Measurements from ENCODE around the gene WNK1.
"Not testable (repeated sequence)": the region's sequence is repeated elsewhere in the genome, so short reads cannot be mapped to it uniquely, and the experiment has no call there.

Gene WNK1

GRCh38 chr12:777550-778047 is 25.2 kb downstream of the WNK1 start:
- in situ Hi-C loops (cut with MboI; ENCODE audit: low sequenced_read_pairs) = no loop called here

GRCh38 chr12:778615-779014 is 26.2 kb downstream of the WNK1 start:
- in situ Hi-C loops (cut with MboI; ENCODE audit: low sequenced_read_pairs) = no loop called here

- in situ Hi-C loops (cut with MboI; ENCODE audit: low sequenced_read_pairs) = no loop called here
These were observed 27.7 kb downstream of the WNK1 start for GRCh38 chr12:779745-780734.

GRCh38 chr12:780750-781379 is 28.5 kb downstream of the WNK1 start:
- in situ Hi-C loops (cut with MboI; ENCODE audit: low sequenced_read_pairs) = no loop called here

GRCh38 chr12:785706-786105 is 33.3 kb downstream of the WNK1 start:
- in situ Hi-C loops (cut with MboI; ENCODE audit: low sequenced_read_pairs) = no loop called here

GRCh38 chr12:788288-788687 is 35.9 kb downstream of the WNK1 start:
- in situ Hi-C loops (cut with MboI; ENCODE audit: low sequenced_read_pairs) = no loop called here

GRCh38 chr12:788762-789161 is 36.4 kb downstream of the WNK1 start:
- in situ Hi-C loops (cut with MboI; ENCODE audit: low sequenced_read_pairs) = not testable (repeated sequence)

- in situ Hi-C loops (cut with MboI; ENCODE audit: low sequenced_read_pairs) = no loop called here
These were observed 37.6 kb downstream of the WNK1 start for GRCh38 chr12:789852-790563.

GRCh38 chr12:790608-791007 is 38.2 kb downstream of the WNK1 start:
- in situ Hi-C loops (cut with MboI; ENCODE audit: low sequenced_read_pairs) = no loop called here

- in situ Hi-C loops (cut with MboI; ENCODE audit: low sequenced_read_pairs) = no loop called here
These were observed 40.7 kb downstream of the WNK1 start for GRCh38 chr12:793037-793436.

- in situ Hi-C loops (cut with MboI; ENCODE audit: low sequenced_read_pairs) = no loop called here
These were observed 41.3 kb downstream of the WNK1 start for GRCh38 chr12:793711-794110.

- in situ Hi-C loops (cut with MboI; ENCODE audit: low sequenced_read_pairs) = no loop called here
These were observed 42.9 kb downstream of the WNK1 start for GRCh38 chr12:795305-795704.

- in situ Hi-C loops (cut with MboI; ENCODE audit: low sequenced_read_pairs) = loop anchor here (25.0 kb wide), 1 partner anchor 787 kb away; the partner anchor contains the start of gene FBXL14
These were observed 48.0 kb downstream of the WNK1 start for GRCh38 chr12:800401-800800.

GRCh38 chr12:802242-803120 is 50.1 kb downstream of the WNK1 start:
- in situ Hi-C loops (cut with MboI; ENCODE audit: low sequenced_read_pairs) = loop anchor here (25.0 kb wide), 1 partner anchor 785 kb away; the partner anchor contains the start of gene FBXL14

- in situ Hi-C loops (cut with MboI; ENCODE audit: low sequenced_read_pairs) = loop anchor here (25.0 kb wide), 1 partner anchor 782 kb away; the partner anchor contains the start of gene FBXL14
These were observed 52.7 kb downstream of the WNK1 start for GRCh38 chr12:805022-805632.

GRCh38 chr12:806200-806791 is 53.9 kb downstream of the WNK1 start:
- in situ Hi-C loops (cut with MboI; ENCODE audit: low sequenced_read_pairs) = loop anchor here (25.0 kb wide), 1 partner anchor 781 kb away; the partner anchor contains the start of gene FBXL14

- in situ Hi-C loops (cut with MboI; ENCODE audit: low sequenced_read_pairs) = loop anchor here (25.0 kb wide), 1 partner anchor 780 kb away; the partner anchor contains the start of gene FBXL14
These were observed 54.8 kb downstream of the WNK1 start for GRCh38 chr12:807041-807735.

- in situ Hi-C loops (cut with MboI; ENCODE audit: low sequenced_read_pairs) = loop anchor here (25.0 kb wide), 1 partner anchor 777 kb away; the partner anchor contains the start of gene FBXL14
These were observed 57.7 kb downstream of the WNK1 start for GRCh38 chr12:810116-810515.
